Activated B cell treated with CpG ODN at 0.5 μM for 24 hours (primary cell): ENCODE data around the gene GALNS. TPM values are rescaled to one million over a fixed set of nuclear protein-coding genes. Genes with fewer than 3 reads are reported as not detected.
"Not testable (repeated sequence)": the region's sequence is repeated elsewhere in the genome, so short reads cannot be mapped to it uniquely, and the experiment has no call there.

Experiments
- ATAC-seq: fragments of 200-7000 bp; cut with Tn5 transposase; one replicate; pipeline ENCODE4 v1.10.0; 2021; ENCODE audit warnings: low read depth, mild to moderate bottlenecking, moderate library complexity
- CTCF ChIA-PET: fragments of 350-600 bp; sonication (Branson Sonifier 250); formaldehyde crosslinking; loops from one replicate; lab custom pipeline; 2021; ENCODE audit warnings: antibody characterized with exemption; lab: Charles Lee
- POLR2A ChIA-PET: fragments of 350-600 bp; sonication (Branson Sonifier 250); formaldehyde crosslinking; loops from one replicate; lab custom pipeline; 2021; ENCODE audit warnings: antibody characterized with exemption; lab: Charles Lee
- DNase-seq: peaks from one replicate; pipeline ENCODE4 v3.0.0; 2022
- H3K27ac Mint-ChIP-seq: one replicate; pipeline ENCODE4 v1.8.0; 2020; ENCODE audit warnings: mixed read lengths
- H3K27me3 Mint-ChIP-seq: one replicate; pipeline ENCODE4 v1.8.0; 2021; ENCODE audit warnings: mixed read lengths
- H3K36me3 Mint-ChIP-seq: one replicate; pipeline ENCODE4 v1.8.0; 2021; ENCODE audit warnings: low read depth, mixed read lengths
- H3K4me1 Mint-ChIP-seq: one replicate; pipeline ENCODE4 v1.8.0; 2021; ENCODE audit warnings: mixed read lengths
- H3K4me3 Mint-ChIP-seq: one replicate; pipeline ENCODE4 v1.8.0; 2020; ENCODE audit warnings: mild to moderate bottlenecking, mixed read lengths
- H3K9me3 Mint-ChIP-seq: one replicate; pipeline ENCODE4 v1.8.0; 2020; ENCODE audit warnings: mixed read lengths
- intact Hi-C: fragments of 100-400 bp; cut with micrococcal nuclease; formaldehyde crosslinking; loops from one replicate; pipeline ENCODE4 v1.15.1; 2024
- total RNA-seq: library from RNA; stranded (reverse); gene quantifications from 2 replicates; pipeline ENCODE4 v1.2.3, GENCODE V29; 2022
- TF ChIP-seq, protein P1 (sequence below): fragments of 200-600 bp; IDR thresholded peaks from one replicate; pipeline ENCODE4 v1.8.0; 2022; ENCODE audit warnings: antibody characterized with exemption, mild to moderate bottlenecking

GALNS gene
- total RNA-seq, 1 donor from 2014 or later: 48.3 TPM

DNA sequence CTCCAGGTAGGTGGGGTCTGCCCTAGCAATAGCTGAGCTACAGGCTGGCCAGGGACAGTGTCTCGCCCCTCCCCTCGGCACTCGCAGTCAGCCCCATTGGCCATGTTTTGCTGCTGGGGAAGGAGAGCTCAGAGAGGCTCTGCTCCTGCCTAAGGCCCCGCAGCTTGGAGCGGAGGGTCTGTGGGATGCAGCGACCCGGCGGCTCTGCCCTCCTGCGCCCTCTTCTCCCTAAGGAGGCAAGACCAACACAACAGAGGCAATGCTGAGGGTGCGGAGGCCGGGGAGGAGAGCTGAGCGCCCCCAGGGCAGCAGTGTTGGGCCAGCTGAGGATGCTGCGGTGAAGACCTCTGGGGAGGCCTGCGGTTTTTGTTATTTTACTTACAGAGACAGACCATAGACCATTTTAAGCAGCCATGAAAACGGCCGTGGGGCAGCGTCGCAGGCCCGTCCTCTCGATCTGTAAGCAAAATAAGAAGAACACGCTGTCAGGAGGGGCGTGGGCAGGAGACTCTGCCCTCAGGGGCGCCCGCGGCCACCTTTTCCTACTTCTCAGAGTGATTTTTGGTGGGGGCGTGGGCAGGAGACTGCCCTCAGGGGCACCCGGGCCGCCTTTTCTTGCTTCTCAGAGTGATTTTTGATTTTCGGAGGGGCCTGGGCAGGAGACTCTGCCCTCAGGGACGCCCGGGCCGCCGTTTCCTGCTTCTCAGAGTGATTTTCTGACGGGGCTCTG, 41.1 kb upstream of the GALNS start:
- H3K27me3 Mint-ChIP-seq: no peaks in the 10 kb centered on the region
- ATAC-seq: no peak
- intact Hi-C loops: no loop called here
- TF ChIP-seq, protein P1, sequence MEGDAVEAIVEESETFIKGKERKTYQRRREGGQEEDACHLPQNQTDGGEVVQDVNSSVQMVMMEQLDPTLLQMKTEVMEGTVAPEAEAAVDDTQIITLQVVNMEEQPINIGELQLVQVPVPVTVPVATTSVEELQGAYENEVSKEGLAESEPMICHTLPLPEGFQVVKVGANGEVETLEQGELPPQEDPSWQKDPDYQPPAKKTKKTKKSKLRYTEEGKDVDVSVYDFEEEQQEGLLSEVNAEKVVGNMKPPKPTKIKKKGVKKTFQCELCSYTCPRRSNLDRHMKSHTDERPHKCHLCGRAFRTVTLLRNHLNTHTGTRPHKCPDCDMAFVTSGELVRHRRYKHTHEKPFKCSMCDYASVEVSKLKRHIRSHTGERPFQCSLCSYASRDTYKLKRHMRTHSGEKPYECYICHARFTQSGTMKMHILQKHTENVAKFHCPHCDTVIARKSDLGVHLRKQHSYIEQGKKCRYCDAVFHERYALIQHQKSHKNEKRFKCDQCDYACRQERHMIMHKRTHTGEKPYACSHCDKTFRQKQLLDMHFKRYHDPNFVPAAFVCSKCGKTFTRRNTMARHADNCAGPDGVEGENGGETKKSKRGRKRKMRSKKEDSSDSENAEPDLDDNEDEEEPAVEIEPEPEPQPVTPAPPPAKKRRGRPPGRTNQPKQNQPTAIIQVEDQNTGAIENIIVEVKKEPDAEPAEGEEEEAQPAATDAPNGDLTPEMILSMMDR: no peak
- peaks cover 13% of the 10 kb centered on the region for H3K4me1 Mint-ChIP-seq
- no peaks in the 10 kb centered on the region for H3K9me3 Mint-ChIP-seq
- no peak overlapping the region for H3K4me3 Mint-ChIP-seq
- DNase-seq: no peak
- ChIA-PET CTCF (no interaction called here), POLR2A (no interaction called here)
- H3K27ac Mint-ChIP-seq: no peak overlapping the region
- H3K36me3 Mint-ChIP-seq: peaks cover 35% of the 10 kb centered on the region

DNA sequence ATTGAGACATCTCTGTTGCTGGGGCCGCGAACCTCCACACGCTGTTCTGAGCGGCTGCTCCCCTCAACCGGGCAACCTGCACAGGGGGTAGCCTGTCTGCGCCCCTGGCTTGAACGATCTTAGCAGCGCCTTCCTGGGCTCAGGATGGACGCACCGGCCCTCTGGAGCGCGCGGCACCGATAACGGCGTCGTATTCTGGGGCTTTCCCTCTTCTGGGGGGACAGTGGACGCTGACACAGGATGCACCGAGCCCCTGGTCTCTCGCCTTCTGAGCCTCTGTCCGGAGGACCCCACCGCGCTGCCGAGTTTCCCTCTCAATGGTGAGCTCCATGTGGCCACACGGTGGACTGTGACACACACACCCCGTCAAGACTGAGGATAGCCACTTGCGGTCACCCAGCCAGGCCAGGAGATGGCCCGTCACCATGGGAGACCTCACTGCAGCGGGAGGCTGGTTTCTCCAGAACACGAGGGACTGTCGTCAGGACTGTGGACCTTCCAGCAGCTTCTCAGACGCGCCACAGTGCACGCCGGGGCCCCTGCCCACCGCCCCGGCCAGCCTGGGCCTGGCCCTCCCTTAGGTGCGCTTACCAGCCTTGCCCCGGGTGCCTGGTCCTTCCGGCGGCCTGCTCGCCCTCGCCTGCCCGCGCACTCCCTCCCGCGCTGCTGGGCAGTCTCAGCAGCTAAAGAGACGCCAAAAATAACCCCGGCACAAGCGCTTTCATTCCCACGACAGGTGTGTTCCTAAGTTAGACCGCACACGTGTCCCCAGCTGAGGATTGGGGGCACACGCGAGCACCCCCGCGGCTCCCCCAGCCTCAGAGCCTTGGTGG, 39.7 kb upstream of the GALNS start:
- intact Hi-C loops: no loop called here
- Mint-ChIP-seq H3K27ac (no peak overlapping the region), H3K9me3 (no peaks in the 10 kb centered on the region), H3K4me1 (peaks cover 13% of the 10 kb centered on the region), H3K27me3 (no peaks in the 10 kb centered on the region), H3K4me3 (no peak overlapping the region), H3K36me3 (peaks cover 41% of the 10 kb centered on the region)
- no peak for DNase-seq
- ChIA-PET CTCF (no interaction called here), POLR2A (no interaction called here)
- TF ChIP-seq, protein P1: no peak
- no peak for ATAC-seq

DNA sequence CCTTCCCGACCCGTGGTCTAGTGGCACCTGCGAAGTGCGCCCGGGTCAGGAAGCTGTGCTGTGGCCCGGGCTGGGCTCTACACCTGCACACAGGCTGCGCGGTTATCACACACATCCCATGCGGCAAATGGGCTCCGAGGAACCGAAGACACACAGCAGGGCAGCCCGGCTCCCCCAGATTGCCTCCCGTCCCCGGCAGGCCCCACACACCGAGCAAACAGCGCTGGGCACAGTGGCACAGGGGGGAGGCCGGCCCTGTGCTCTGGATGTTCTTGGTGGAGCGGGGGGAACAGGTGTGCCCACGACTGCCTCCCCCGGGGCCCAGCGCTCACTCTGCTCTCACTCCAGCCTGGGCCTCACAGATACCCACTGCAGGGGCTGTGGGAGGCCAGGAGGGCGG, 38.6 kb upstream of the GALNS start:
- intact Hi-C loops: no loop called here
- CTCF ChIA-PET: no interaction called here
- H3K4me1 Mint-ChIP-seq: peaks cover 13% of the 10 kb centered on the region
- DNase-seq: no peak
- POLR2A ChIA-PET: no interaction called here
- no peaks in the 10 kb centered on the region for H3K27me3 Mint-ChIP-seq
- TF ChIP-seq, protein P1: no peak
- ATAC-seq: no peak
- peak overlapping the region; percentile 35 for H3K4me3 Mint-ChIP-seq
- no peak overlapping the region for H3K27ac Mint-ChIP-seq
- peaks cover 49% of the 10 kb centered on the region for H3K36me3 Mint-ChIP-seq
- H3K9me3 Mint-ChIP-seq: no peaks in the 10 kb centered on the region

DNA sequence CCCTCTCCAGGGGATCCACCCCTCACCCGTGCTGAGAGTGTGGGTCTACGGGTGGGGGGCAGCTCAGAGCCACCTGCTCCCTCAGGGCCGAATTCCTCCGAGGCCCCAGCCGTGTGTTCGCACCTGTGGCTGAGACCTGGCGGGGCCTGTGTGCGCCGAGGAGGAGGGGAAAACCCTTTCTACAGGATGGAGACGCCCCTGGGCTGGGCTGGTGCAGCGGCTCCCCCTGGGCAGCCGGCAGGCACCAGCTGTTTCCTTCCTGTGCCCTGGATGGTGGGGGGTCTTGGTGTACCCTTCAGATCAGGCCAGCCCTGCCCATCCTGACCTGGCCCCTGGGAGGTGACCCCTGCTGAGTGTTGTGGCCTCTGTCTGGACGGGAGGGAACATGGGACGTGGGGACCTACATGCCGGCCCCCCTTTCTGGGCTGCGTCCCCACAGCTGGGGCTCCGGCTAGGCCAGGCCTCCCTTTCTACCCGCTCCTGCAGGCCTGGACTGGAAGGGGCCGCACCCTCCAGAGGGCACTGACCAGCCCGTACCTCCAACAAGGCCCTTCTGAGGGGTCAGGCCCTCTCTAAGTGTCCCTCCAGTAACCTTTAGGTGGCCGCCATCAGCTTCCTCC, 38.0 kb upstream of the GALNS start:
- ATAC-seq (peak; percentile 75), DNase-seq (no peak)
- no peaks in the 10 kb centered on the region for H3K9me3 Mint-ChIP-seq
- intact Hi-C loops: no loop called here
- H3K27me3 Mint-ChIP-seq: no peaks in the 10 kb centered on the region
- TF ChIP-seq, protein P1: no peak
- H3K36me3 Mint-ChIP-seq: peaks cover 51% of the 10 kb centered on the region
- ChIA-PET POLR2A (no interaction called here), CTCF (no interaction called here)
- peak overlapping the region; percentile 50 for H3K27ac Mint-ChIP-seq
- peak overlapping the region; percentile 35 for H3K4me3 Mint-ChIP-seq
- peaks cover 13% of the 10 kb centered on the region for H3K4me1 Mint-ChIP-seq

DNA sequence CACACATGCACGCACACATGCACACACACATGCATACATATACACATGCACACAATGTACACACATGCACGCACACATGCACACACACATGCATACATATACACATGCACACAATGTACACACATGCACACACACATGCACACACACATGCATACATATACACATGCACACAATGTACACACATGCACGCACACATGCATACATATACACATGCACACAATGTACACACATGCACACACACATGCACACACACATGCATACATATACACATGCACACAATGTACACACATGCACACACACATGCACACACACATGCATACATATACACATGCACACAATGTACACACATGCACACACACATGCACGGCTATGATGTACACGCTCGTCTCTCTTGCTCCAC, 37.5 kb upstream of the GALNS start:
- DNase-seq, H3K9me3 Mint-ChIP-seq, CTCF ChIA-PET, POLR2A ChIA-PET, H3K27me3 Mint-ChIP-seq, ATAC-seq, H3K4me3 Mint-ChIP-seq, intact Hi-C loops: not testable (repeated sequence)
- H3K27ac Mint-ChIP-seq: peak overlapping the region; percentile 50
- H3K36me3 Mint-ChIP-seq: peaks cover 50% of the 10 kb centered on the region
- H3K4me1 Mint-ChIP-seq: peaks cover 13% of the 10 kb centered on the region
